ENCODE data around the gene ERV3-1.
"Not testable (repeated sequence)": the region's sequence is repeated elsewhere in the genome, so short reads cannot be mapped to it uniquely, and the experiment has no call there.

GRCh38 chr7:65036526-65036925, 30.0 kb upstream of the ERV3-1 start:
- TF ChIP-seq, protein P1, sequence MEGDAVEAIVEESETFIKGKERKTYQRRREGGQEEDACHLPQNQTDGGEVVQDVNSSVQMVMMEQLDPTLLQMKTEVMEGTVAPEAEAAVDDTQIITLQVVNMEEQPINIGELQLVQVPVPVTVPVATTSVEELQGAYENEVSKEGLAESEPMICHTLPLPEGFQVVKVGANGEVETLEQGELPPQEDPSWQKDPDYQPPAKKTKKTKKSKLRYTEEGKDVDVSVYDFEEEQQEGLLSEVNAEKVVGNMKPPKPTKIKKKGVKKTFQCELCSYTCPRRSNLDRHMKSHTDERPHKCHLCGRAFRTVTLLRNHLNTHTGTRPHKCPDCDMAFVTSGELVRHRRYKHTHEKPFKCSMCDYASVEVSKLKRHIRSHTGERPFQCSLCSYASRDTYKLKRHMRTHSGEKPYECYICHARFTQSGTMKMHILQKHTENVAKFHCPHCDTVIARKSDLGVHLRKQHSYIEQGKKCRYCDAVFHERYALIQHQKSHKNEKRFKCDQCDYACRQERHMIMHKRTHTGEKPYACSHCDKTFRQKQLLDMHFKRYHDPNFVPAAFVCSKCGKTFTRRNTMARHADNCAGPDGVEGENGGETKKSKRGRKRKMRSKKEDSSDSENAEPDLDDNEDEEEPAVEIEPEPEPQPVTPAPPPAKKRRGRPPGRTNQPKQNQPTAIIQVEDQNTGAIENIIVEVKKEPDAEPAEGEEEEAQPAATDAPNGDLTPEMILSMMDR (IDR thresholded peaks at IDR 0.05; ENCODE audit: extremely low read depth in 1 of 2, insufficient read depth in 1 of 2, low read depth in 1 of 2, low read length in 2 of 2): not testable (repeated sequence)
- TF ChIP-seq POLR2A (IDR thresholded peaks at IDR 0.05; ENCODE audit: low read depth, low read length); FOS (IDR thresholded peaks at IDR 0.05; ENCODE audit: borderline replicate concordance, insufficient read depth, low read length); EZH2 (IDR thresholded peaks at IDR 0.05; ENCODE audit: borderline replicate concordance, low read depth, low read length, severe bottlenecking); MAX (IDR thresholded peaks at IDR 0.05; ENCODE audit: insufficient read depth, insufficient read length); POLR2AphosphoS5 (IDR thresholded peaks at IDR 0.05; ENCODE audit: insufficient read depth, low read depth, low read length): not testable (repeated sequence)
